Stimulated activated naive CD4-positive, alpha-beta T cell treated with Interleukin-2 at 50 U/mL for 16 hours (primary cell): ENCODE data around the gene GZF1.
"Not testable (repeated sequence)": the region's sequence is repeated elsewhere in the genome, so short reads cannot be mapped to it uniquely, and the experiment has no call there.

ENCODE experiments used
- DNase-seq: peaks from one replicate; lab custom pipeline; 2025; lab: John Stamatoyannopoulos, UW

The GZF1 gene

GRCh38 chr20:23347791-23348190 lies 14.2 kb upstream of the GZF1 start:
- no peak for DNase-seq

GRCh38 chr20:23348510-23348909 lies 13.5 kb upstream of the GZF1 start:
- not testable (repeated sequence) for DNase-seq

DNA sequence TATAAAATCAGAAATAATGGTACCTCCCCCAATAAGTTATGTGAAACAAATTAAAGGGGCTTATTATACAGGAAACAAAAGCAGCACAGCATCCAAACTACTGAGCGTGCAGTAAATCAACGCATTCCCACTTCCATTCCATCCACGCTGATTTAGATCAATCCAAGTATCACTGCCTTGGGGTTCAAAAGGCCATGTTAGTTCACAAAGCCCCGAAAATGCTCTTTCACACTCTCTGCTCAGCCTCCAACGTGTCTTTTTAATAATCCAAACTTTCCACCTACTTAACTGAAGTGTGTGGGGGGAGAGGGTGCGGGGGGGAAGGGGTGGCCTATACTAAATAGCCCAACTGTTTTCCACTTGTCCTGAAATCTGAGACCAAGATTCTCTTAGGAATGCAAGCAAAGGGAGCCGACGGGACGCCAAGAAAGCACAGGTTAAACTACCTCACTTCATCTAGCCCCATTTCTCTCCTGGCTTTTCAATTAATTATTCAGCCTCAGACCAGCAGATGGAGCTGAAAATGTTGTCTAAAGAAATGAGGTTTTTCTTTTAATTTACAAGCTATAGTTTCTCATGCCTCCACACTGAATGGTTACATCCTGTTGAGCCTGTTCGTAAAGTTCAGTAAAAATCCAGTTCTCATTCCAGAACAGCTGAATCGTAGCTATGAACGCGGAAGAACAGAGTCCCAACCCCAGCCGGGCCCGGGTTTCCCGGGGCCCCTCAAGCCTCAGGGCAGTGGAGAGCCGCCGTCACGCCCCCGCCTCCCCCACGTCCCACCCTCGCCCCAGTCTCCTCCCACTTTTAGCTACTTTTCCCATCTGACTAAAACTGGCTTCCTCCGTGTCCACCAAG lies 12.4 kb upstream of the GZF1 start:
- DNase-seq, result peak; percentile 82

DNA sequence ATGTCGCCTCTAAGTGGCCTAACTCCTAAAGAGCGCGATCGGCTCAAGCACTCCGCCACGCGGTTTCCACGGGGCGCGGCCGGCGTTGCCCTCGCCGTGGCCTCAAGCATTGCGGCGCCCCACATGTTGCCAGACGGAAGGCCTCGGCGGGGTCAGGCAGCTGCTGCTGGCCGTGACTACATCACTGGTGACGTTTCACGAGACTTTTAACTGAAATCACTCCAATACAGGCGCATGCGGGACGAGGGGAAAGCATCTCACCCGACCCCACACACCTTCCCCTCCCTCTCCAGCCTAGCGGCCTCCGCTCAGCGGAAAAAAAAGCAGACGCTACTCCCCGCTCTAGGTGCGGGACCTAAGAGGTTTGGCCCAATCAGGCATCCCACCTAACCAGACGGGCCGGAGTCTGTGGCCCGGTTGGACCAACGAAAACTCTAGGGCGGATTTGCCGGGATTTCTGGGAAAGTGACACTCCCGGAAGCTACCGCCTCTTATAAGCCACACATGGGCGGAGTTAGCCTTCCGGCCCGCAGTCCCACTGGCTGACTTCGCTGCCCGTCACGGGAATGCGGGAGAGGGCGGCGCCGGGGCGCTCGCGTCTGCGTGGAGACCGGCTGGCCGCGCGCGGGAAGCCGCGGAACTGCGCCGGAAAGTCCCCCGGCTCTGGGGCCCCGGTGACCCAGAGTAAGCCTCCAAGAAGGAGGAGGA lies 11.6 kb upstream of the GZF1 start, which contains the start of gene NXT1:
Gene NXT1 (plus strand): TSS at position 596 of the 708 bp plus-strand sequence. CDS start 3,251 bp downstream, outside the sequence.
- DNase-seq, result peak; percentile 94

GRCh38 chr20:23350904-23351838 lies 10.8 kb upstream of the GZF1 start:
- peak; percentile 64 for DNase-seq

GRCh38 chr20:23356203-23356602 lies 5.8 kb upstream of the GZF1 start:
- no peak for DNase-seq

DNA sequence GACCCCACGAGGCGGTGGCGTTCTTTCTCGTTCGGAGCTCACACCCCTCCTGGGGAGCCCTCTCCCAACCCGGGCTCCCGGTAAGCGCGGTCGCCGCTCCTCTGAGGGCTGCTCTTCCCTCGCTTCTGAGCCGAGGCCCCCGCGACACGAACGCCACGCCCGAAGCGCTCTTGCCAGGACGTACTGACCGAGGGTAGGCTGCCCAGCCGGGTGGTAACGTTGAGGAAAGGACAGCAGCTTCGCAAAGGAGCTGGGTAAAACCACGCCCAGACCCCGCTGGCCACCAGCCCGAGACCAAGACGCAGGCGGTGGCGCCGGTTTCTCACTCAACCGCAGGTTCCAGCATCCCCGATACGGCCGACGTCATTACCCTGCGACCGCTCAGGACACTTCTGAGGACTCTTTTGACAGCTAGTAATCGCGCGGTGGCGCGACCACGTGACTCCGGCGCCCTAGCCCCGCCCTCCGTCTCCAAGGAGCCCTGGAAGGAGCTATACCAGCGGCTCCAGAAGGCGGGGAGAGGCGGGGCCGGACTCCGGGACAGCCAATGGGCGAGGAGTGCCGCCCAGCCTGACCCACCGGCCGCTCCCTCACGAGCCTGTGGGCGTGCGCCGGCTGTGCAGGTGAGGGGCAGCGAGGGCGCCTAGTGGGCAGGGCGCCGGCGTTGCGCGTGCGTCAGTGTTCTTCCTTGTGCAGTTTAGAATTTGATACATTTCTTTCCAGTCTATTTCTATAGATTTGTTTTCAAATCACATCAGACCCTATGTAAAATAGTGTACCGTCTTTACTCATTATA lies 4.0 kb upstream of the GZF1 start:
- peak; percentile 100 for DNase-seq

DNA sequence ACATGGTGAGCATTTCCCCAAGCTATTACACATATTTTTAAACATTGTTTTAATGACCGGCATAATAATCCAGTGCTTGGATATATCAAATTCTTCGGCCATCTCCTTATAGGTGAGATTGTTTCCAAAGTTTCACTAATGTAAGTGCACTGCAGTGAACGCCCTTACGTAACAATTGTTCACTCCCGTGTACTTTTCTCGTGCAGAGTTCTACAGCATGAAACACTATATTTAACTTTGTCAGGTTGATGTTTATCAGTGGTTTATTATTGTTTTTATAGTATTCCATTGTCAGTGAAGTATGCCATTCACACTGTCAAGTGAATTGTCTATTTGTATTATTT lies 3.4 kb upstream of the GZF1 start:
- DNase-seq, result no peak

DNA sequence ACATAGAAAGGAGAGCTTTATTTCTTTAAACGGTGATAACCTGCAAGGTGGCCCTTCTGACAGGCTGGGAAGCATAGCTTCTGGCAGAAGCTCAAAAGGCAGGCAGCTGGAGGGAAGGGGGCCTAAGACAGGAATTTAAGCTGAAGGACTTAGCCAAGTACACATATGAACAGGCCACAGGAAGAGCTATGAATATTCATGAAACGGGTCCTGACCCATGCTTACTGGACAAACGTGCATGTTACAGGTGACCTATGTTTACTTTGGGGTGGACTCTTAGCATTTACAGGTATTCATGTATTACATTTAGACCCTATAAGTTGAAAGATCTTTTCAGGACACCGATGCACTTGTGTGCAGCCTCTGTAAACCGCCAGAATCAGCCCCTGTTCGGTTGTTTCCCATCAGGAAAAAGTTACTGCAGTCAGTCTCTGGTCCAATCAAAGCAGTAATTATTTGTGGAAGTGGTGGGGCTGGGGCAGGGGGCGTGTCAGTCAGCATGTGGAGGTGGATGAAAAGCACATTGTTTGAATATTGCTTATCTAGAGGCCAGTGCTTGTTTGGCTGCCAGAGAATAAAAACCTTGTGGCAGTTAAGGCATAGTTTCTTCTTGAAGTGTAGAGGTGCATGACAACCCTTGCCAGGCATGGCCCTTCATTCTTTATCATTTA lies 2.9 kb upstream of the GZF1 start:
- no peak for DNase-seq

DNA sequence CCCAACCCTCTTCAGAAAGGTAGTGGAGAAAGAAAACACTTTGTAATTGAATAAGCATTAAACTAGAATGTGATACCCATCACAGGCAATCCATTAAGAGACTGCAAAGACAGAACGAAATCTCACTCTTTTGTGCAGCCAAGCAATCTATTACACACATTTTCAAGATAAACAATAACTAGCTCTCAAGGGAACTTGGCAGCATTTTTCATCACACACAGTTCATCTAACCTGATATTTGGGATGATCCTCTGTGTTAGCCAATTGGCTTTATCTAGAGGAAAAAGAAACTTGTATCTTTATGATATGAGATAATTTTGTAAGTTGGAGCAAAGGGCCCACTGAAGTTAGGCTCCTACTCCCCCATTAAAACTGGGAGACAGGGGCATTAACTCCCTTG lies 1.5 kb upstream of the GZF1 start:
- no peak for DNase-seq

DNA sequence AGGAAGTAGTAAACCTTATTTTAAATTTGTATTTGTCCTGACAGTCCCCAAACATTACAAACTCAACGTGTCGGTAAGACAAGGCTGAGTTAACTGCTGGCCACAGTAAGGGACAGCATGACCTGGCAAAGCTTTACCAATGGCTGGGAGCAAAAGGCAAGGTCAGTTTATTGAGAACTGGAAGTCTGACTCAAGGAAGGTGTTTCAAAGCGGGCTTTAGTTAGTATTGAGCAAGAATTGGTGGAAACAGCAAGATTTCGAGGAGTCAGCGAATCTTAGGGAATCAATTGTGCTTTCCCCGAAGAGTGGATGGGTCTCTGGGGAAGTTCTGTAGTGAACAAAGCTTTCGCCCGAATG lies 885 bp upstream of the GZF1 start:
- DNase-seq, result no peak

- DNase-seq, result no peak
Observed at GRCh38 chr20:23362392-23363256, 642 bp downstream of the GZF1 start.

GRCh38 chr20:23363257-23363649 lies 1.3 kb downstream of the GZF1 start:
- DNase-seq, result no peak

DNA sequence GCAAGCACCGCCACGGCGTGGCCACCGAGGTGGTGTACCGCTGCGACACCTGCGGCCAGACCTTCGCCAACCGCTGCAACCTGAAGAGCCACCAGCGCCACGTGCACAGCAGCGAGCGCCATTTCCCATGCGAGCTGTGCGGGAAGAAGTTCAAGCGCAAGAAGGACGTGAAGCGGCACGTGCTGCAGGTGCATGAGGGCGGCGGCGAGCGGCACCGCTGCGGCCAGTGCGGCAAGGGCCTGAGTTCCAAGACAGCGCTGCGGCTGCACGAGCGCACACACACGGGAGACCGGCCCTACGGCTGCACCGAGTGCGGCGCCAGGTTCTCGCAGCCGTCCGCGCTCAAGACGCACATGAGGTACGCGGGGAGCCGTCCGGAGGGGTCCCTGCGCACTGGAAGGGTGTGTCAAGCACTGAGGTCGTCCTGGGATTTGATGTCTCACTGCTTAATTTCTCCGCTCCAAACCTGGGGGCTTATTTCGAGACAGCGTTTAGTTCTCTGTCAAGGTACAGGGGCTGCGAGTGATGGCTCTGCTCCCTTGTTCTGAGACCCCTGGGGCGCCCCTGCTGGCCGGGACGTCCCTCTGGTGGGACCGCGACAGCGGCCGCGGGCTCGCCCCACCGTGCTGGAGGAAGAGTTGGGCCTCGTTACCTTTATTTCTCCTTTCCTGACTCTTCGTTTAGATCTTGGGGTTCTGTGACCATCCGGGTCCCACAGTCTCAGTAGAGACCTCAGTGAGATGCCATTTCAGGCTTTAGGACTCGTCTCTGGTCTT lies 3.6 kb downstream of the GZF1 start:
- DNase-seq, result no peak

GRCh38 chr20:23366384-23366783 lies 4.4 kb downstream of the GZF1 start:
- no peak for DNase-seq

GRCh38 chr20:23367770-23368169 lies 5.8 kb downstream of the GZF1 start:
- DNase-seq, result no peak

DNA sequence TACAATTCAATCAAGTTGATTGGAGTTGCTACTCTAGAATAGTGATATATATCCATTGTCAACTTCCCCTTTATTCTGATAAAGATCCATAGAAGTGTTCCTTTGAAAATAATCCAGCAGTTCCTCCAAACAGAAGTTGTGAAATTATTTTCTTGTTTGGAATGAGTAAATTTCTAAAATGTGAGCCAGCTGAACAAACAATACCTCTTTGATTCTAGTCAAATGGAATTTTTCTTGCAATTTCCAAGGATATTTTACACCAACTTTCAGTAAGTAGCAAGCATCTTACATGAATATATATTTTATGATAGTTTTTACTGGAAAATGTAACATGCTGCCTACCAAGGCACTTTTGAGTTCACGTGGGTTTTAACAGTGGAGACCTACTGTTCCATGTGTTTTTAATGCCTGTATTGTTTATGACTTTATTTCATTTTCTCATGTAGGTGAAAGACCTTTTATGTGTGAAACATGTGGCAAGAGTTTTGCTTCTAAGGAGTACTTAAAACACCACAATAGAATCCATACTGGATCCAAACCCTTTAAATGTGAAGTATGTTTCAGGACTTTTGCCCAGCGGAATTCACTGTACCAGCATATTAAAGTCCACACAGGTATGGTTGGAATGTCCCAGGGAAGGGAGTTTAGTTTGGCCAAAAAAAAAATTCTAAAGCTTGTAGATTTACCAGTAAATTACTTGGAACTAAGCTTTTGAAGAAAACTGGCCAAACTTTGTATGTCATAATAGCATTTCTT lies 6.5 kb downstream of the GZF1 start:
- DNase-seq, result no peak

DNA sequence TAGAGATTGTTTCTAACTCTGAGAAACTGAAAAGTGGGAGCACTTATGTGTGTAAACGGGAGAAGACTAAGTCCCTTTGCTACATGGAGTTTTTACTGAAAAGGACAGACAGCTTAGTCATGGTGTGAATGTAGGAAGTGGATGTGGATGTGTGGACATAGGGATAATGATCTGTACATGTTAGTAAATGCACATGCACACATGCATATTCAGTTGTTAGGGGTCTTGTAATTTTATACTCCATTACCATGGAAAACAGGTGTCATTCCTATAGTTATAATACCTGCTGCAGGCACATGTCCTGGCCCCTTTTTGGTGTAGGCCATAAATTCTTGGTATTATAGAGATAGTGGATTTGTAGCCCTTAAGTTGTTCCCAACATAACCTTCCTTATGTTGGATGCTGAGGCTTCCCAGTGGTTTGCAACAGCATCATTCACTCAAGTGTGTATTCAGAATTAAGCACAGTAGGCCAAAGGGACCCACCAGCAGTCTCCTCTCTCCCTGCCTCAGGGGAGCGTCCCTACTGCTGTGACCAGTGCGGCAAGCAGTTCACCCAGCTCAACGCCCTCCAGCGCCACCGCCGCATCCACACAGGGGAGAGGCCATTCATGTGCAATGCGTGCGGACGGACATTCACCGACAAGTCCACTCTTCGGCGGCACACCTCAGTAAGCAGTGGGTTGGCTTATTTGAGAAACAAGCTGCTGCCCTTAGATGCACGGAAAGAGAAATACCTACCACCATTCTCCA lies 7.3 kb downstream of the GZF1 start:
- DNase-seq, result no peak
